ENCODE results near the gene MTX1. TPM values are rescaled to one million over a fixed set of nuclear protein-coding genes. Genes with fewer than 3 reads are reported as not detected.

Gene MTX1
- total and polyA plus RNA-seq, 2 experiments from 2014 or later = 77.7 to 106 TPM

GRCh38 chr1:155202198-155202597, 6.3 kb upstream of the MTX1 start:
- peaks cover 29% of the 10 kb centered on the region for H3K4me1 Mint-ChIP-seq
- no peaks in the 10 kb centered on the region; the same call in 1 of the 2 replicates for H3K27me3 ChIP-seq (ENCODE audit: insufficient read depth)
- H3K9me3 Mint-ChIP-seq = no peaks in the 10 kb centered on the region
- no peak overlapping the region for H3K27ac Mint-ChIP-seq
- TF ChIP-seq EZH2 (IDR thresholded peaks at IDR 0.05; ENCODE audit: low read depth, unreplicated experiment) = no peak
- no peak for TF ChIP-seq CREB1 (CRISPR knock-in tag; IDR thresholded peaks at IDR 0.05; ENCODE audit: low read depth)
- no peak; the same call in 1 of the 2 replicates for TF ChIP-seq POLR2AphosphoS5 (IDR thresholded peaks at IDR 0.05; ENCODE audit: low read depth)
- no peak for TF ChIP-seq NANOG (IDR thresholded peaks at IDR 0.05; ENCODE audit: borderline replicate concordance)
- no peak for TF ChIP-seq ZNF462 (CRISPR knock-in tag; IDR thresholded peaks at IDR 0.05)
- no peak for TF ChIP-seq EZH2phosphoT487 (IDR thresholded peaks at IDR 0.05; ENCODE audit: unreplicated experiment)
- peaks cover 39% of the 10 kb centered on the region for H4K20me1 ChIP-seq (replicated peaks; ENCODE audit: insufficient read depth)
- H3K4me3 Mint-ChIP-seq = no peak overlapping the region; the same call in 2 of the 3 replicates
- H3F3A ChIP-seq (replicated peaks; ENCODE audit: low read depth) = peaks cover 63% of the 10 kb centered on the region
- DNase-seq (ENCODE audit: low spot score) (no peak), ATAC-seq (no peak)
- H3K27me3 Mint-ChIP-seq (ENCODE audit: insufficient read depth, low read depth, poor library complexity) = peaks cover 58% of the 10 kb centered on the region
- H3K4me1 ChIP-seq (ENCODE audit: insufficient read depth) = peaks cover 9% of the 10 kb centered on the region
- peaks cover 47% of the 10 kb centered on the region for H3K36me3 ChIP-seq (ENCODE audit: insufficient read depth)
- no peak overlapping the region for H3K27ac ChIP-seq (ENCODE audit: low read depth)
- no peaks in the 10 kb centered on the region for H3K9me2 ChIP-seq (ENCODE audit: insufficient read depth)
- H3K4me2 ChIP-seq = no peak overlapping the region
- H2AFZ ChIP-seq = no peak overlapping the region
- H3K4me3 ChIP-seq = no peak overlapping the region
- peaks cover 11% of the 10 kb centered on the region for H3K79me2 ChIP-seq (replicated peaks; ENCODE audit: insufficient read depth)
- H3K36me3 Mint-ChIP-seq (ENCODE audit: low read depth) = peaks cover 74% of the 10 kb centered on the region
